Epithelial cell of esophagus (primary cell): ENCODE results near the gene OR1S2.

Experiments used
- DNase-seq: peaks from one replicate; pipeline ENCODE4 v3.0.0; 2010; ENCODE audit warnings: low read depth
- H3K4me3 ChIP-seq: 2 replicates; pipeline ENCODE4 v1.5.1; 2011; ENCODE audit warnings: mild to moderate bottlenecking, low read length, control low read depth
- TF ChIP-seq, protein P1 (sequence below): IDR thresholded peaks from 2 replicates; pipeline ENCODE4 v1.5.1; 2011; ENCODE audit warnings: low read depth, mild to moderate bottlenecking, low read length, control low read depth, inconsistent platforms; ENCODE audit not compliant: insufficient read depth; ENCODE audit errors: missing control alignments

OR1S2 gene

DNA sequence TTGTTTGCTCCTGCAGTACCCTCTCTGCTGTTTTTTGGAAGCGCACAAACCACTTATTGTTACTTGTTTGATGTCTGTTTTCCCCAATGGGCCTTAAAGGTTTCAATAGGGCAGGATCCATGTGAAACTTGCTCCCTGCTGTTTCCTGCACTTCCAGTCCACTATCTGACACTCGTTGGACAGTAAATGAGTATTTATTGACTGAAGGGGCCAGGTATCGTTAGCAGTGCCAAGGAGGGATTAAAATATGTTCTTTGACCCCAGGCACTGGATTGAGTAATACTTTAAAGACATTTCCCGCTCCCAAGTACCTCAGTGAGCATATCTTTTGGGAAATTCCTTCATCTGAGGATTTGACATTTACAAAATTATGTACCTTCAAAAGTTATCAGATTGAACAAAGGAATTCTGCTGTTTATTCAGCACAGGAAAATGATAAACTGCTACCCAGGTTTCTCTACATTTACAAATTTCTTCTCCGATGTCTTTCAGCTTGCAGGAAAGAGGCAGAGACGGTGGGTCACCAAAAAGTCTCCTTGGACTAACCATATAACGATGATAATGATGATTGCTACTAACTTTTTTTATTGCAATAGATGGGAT lies 38.3 kb downstream of the OR1S2 start:
- DNase-seq, result no peak
- no peak overlapping the region for H3K4me3 ChIP-seq
- TF ChIP-seq, protein P1, sequence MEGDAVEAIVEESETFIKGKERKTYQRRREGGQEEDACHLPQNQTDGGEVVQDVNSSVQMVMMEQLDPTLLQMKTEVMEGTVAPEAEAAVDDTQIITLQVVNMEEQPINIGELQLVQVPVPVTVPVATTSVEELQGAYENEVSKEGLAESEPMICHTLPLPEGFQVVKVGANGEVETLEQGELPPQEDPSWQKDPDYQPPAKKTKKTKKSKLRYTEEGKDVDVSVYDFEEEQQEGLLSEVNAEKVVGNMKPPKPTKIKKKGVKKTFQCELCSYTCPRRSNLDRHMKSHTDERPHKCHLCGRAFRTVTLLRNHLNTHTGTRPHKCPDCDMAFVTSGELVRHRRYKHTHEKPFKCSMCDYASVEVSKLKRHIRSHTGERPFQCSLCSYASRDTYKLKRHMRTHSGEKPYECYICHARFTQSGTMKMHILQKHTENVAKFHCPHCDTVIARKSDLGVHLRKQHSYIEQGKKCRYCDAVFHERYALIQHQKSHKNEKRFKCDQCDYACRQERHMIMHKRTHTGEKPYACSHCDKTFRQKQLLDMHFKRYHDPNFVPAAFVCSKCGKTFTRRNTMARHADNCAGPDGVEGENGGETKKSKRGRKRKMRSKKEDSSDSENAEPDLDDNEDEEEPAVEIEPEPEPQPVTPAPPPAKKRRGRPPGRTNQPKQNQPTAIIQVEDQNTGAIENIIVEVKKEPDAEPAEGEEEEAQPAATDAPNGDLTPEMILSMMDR, result no peak

DNA sequence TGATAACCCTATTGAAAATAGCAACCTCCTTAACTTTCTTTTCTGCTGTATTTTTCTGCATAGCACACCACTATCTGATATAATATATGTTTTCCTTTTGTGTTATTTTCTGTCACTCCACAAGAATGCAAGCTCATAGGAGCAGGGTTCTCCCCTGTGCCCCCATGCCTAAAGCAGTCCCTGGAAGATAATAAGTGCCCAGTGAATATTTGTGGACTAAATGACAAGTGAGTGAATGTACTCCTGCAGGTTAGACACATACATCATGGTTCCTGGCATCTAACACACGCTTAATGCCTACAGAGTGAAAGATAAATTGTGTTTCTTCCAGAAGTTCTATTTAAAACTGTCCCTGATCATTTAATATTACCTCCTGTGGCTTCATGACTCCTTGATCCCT lies 39.0 kb downstream of the OR1S2 start:
- TF ChIP-seq, protein P1, result no peak
- H3K4me3 ChIP-seq, result no peak overlapping the region
- DNase-seq, result no peak

DNA sequence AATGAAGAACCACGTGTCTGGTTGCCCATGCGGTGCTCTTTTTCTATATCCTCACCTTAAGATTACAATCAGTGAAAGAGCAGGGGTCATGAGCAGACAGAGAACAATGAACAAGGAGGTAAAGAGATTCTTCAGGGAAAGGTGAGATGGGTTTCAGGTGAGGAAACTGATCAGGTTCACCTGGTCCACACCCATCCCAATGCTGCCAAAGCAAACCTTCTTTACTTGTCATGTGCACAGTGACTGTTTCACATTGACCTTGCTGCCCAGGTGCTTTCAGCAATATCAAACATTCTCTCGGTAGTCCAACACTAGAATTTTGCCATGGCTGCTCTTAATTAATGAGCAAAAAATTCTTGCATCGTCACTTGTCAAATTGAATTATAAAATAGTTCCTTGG lies 39.6 kb downstream of the OR1S2 start:
- H3K4me3 ChIP-seq, result no peak overlapping the region
- TF ChIP-seq, protein P1, result no peak
- DNase-seq, result peak; percentile 3
